ENCODE results near the gene RDX.

The RDX gene

DNA sequence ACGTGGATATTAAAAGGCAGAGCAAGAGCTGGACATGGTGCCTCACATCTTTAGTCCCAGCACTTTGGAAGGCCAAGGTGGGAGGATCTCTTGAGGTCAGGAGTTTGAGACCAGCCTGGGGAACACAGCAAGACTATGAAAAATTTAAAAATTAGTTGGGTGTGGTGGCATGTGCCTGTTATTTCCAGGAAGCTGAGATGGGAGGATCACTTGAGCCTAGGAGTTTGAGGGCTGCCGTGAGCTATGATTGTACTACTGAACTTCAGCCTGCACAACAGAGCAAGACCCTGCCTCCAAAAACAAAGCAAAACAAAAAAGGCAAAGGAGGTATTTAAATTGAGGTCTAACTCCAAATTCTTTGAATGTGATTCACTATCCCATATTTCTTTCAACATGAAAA lies 23.5 kb downstream of the RDX start:
- DNase-seq (ENCODE audit: low spot score), result no peak
- in situ Hi-C loops (cut with MboI; ENCODE audit: low pct_unique_long_range_greater_than_20kb, low sequenced_read_pairs, unreplicated experiment), result no loop called here

DNA sequence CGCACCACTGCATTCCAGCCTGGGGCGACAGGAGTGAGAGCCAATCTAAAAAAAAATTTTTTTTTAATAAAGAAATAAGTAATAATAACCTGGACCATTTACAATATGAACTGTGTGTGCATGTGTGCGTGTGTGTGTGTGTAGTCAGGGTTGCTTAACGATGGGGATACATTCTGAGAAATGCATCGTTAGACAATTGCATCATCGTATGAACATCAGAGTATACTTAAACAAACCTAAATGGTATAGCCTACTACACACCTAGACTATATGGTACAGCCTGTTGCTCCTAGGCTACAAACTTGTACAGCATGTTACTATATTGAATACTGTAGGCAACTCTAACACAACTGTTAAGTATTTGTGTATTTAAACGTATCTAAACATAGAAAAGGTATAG lies 26.4 kb downstream of the RDX start:
- TF ChIP-seq, protein P1, sequence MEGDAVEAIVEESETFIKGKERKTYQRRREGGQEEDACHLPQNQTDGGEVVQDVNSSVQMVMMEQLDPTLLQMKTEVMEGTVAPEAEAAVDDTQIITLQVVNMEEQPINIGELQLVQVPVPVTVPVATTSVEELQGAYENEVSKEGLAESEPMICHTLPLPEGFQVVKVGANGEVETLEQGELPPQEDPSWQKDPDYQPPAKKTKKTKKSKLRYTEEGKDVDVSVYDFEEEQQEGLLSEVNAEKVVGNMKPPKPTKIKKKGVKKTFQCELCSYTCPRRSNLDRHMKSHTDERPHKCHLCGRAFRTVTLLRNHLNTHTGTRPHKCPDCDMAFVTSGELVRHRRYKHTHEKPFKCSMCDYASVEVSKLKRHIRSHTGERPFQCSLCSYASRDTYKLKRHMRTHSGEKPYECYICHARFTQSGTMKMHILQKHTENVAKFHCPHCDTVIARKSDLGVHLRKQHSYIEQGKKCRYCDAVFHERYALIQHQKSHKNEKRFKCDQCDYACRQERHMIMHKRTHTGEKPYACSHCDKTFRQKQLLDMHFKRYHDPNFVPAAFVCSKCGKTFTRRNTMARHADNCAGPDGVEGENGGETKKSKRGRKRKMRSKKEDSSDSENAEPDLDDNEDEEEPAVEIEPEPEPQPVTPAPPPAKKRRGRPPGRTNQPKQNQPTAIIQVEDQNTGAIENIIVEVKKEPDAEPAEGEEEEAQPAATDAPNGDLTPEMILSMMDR (IDR thresholded peaks at IDR 0.05; ENCODE audit: extremely low read depth, insufficient read depth, missing control alignments), result no peak
- in situ Hi-C loops (cut with MboI; ENCODE audit: low pct_unique_long_range_greater_than_20kb, low sequenced_read_pairs, unreplicated experiment), result no loop called here
- DNase-seq (ENCODE audit: low spot score), result no peak

More for the DNA sequence above, 23.5 kb downstream of the RDX start:
- TF ChIP-seq, protein P1 (IDR thresholded peaks at IDR 0.05; ENCODE audit: extremely low read depth, insufficient read depth, missing control alignments), result no peak

DNA sequence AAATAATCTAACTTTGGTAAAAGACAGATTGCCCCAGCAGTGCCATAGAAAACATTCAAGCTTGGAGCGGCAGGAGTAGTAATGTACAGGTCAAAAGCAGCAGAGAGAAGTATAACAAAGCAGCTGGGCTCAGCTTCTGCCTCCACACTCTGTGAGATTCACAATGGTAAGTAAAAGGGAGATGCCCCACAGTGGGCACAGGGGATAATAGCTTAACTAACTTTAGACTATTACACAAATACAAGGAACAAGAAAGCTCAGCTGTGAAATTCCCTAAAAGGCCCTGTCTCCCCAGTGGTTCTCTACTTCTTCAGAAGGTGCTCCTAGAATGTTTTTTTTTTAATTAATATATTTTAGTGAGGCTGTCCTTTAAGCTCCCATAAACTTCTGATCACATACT lies 28.0 kb downstream of the RDX start:
- in situ Hi-C loops (cut with MboI; ENCODE audit: low pct_unique_long_range_greater_than_20kb, low sequenced_read_pairs, unreplicated experiment), result no loop called here
- TF ChIP-seq, protein P1 (IDR thresholded peaks at IDR 0.05; ENCODE audit: extremely low read depth, insufficient read depth, missing control alignments), result no peak
- no peak for DNase-seq (ENCODE audit: low spot score)

DNA sequence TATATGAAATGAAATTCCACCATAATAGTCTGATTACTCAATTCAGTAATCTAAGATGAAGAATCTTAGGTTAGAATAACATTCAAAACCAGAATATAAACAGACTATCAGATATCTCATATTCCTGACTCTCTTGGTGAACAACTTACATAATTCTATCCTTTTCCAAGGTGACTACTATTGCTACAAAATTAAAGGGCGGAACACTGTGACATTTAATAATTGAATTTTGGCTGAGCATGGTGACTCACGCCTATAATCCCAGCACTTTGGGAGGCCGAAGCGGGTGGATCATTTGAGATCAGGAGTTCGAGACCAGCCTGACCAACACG lies 34.4 kb downstream of the RDX start:
- in situ Hi-C loops (cut with MboI; ENCODE audit: low pct_unique_long_range_greater_than_20kb, low sequenced_read_pairs, unreplicated experiment), result no loop called here
- TF ChIP-seq, protein P1 (IDR thresholded peaks at IDR 0.05; ENCODE audit: extremely low read depth, insufficient read depth, missing control alignments), result no peak
- DNase-seq (ENCODE audit: low spot score), result no peak

DNA sequence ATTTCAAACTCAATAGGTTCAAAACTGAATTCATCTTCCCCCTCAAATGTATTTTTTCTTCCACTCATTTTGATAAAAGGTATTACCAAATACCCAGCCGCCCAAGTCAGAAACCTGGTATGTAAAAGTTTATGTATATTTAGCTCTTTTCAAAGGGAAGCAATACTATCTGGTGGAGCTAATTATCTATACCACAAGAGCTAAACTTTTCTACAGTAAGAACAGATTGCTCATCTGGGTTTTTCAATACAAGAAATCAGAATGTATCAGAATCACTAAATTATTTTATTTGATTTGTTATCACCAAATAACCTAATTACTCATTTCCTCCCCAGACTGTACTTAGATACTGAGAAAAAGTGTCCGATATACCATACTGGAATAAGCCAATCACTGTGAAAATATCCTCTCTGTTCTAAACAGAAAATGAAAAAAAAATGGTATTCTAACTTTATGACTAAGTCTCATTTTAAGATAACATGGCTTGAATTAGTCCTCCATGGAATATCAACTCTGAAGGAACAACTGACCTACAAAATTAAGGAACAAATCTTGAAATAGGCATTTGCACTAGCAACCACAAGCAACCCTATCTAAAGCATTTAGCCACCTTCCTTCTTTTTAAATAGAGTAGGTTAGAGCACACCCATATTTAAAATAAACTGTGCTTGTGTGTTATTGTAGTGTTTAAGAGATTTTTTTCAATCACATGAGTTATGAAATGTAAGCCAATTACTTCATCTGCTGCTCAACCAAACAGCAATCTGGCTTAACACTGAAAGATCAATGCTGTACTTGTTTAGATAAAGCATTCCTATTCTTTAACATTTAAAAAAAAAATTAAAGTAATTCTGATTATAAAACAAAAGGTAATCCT lies 35.0 kb downstream of the RDX start:
- TF ChIP-seq, protein P1 (IDR thresholded peaks at IDR 0.05; ENCODE audit: extremely low read depth, insufficient read depth, missing control alignments), result no peak
- in situ Hi-C loops (cut with MboI; ENCODE audit: low pct_unique_long_range_greater_than_20kb, low sequenced_read_pairs, unreplicated experiment), result no loop called here
- DNase-seq (ENCODE audit: low spot score), result no peak

DNA sequence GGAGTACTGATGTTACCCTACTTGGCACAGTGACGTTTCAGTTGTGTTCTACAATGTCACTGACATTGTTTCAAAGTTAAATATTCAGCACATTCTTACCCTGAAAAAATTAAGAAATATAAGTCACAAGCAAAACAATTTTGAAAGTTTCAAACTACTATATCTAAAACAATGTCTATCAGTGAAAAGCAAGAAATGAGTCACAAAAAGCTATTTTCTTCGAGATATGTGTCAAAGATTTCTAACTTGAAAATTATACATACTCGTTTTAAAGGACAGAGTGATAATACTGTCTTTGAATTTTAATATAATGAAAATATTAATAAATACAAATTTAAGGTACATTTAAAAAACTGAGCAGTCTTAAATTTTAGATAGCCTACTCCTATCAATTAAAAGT lies 42.9 kb downstream of the RDX start:
- TF ChIP-seq, protein P1 (IDR thresholded peaks at IDR 0.05; ENCODE audit: extremely low read depth, insufficient read depth, missing control alignments), result no peak
- in situ Hi-C loops (cut with MboI; ENCODE audit: low pct_unique_long_range_greater_than_20kb, low sequenced_read_pairs, unreplicated experiment), result no loop called here
- DNase-seq (ENCODE audit: low spot score), result no peak

Data from GM13977 (cell line).